Uterus (tissue), 4 donors: Measurements from ENCODE around the gene NOP14. TPM values are rescaled to one million over a fixed set of nuclear protein-coding genes. Genes with fewer than 3 reads are reported as not detected.
"Not testable (repeated sequence)": the region's sequence is repeated elsewhere in the genome, so short reads cannot be mapped to it uniquely, and the experiment has no call there.

Experiments used
- DNase-seq, 2 donors: peaks; one replicate each; pipeline ENCODE4 v3.0.0-alpha.2; 2019 to 2020
- H3K27ac ChIP-seq, 2 donors: fragments of 200-600 bp; sonication (generic); 1 replicate in 1 of 2; 2 replicates in 1 of 2; pipeline ENCODE4 v1.5.1; 2016 to 2018
- H3K27me3 ChIP-seq, 2 donors: fragments of 200-600 bp; sonication (generic); one replicate each; pipeline ENCODE4 v1.5.1; 2018 to 2019; ENCODE audit warnings: control low read depth in 1 of 2
- H3K36me3 ChIP-seq, 2 donors: fragments of 200-600 bp; sonication (generic); one replicate each; pipeline ENCODE4 v1.5.1; 2019; ENCODE audit warnings: control low read depth in 1 of 2
- H3K4me1 ChIP-seq, 2 donors: fragments of 200-600 bp; sonication (generic); one replicate each; pipeline ENCODE4 v1.5.1; 2018 to 2019; ENCODE audit warnings: control low read depth in 1 of 2
- H3K4me3 ChIP-seq, 2 donors: fragments of 200-600 bp; sonication (generic); 1 replicate in 1 of 2; 2 replicates in 1 of 2; pipeline ENCODE4 v1.5.1; 2018 to 2019; ENCODE audit warnings: mild to moderate bottlenecking in 1 of 2
- H3K9me3 ChIP-seq, 2 donors: fragments of 200-600 bp; sonication (generic); one replicate each; pipeline ENCODE4 v1.5.1; 2019; ENCODE audit warnings: control low read depth in 1 of 2
- POLR2A ChIP-seq, 2 donors: fragments of 450-650 bp; IDR thresholded peaks; one replicate each; pipeline ENCODE4 v1.6.1; 2016; ENCODE audit warnings: antibody characterized with exemption in 2 of 2, mild to moderate bottlenecking in 1 of 2, moderate library complexity in 1 of 2
- intact Hi-C: fragments of 100-400 bp; cut with DNase I; formaldehyde crosslinking; loops from one replicate; pipeline ENCODE4 v1.15.1; 2023; ENCODE audit warnings: low total_unique reads
- total RNA-seq, 4 donors: library from RNA; depleted of rRNA in 3 of 4; stranded (reverse); fragments of >200 nt in 3 of 4; gene quantifications; one replicate each; pipeline versions ENCODE4 v1.1.0 to v1.2.4, GENCODE V29; 2014 to 2023
- TF ChIP-seq, protein P1 (sequence below), 4 experiments: fragments of 200-600 bp in 2 of 4; fragments of 450-650 bp in 2 of 4; sonication (generic) in 2 of 4; IDR thresholded peaks; one replicate each; pipeline ENCODE4 v1.5.1; 2016 to 2019; ENCODE audit warnings: antibody characterized with exemption in 4 of 4, mild to moderate bottlenecking in 2 of 4, moderate library complexity in 1 of 4
- donor health status: DM: yes; HTN: yes; CAD: no.

NOP14 gene
- total RNA-seq, 4 donors from 2014 or later = 2.0 to 22.5 (median 13.0) TPM

DNA sequence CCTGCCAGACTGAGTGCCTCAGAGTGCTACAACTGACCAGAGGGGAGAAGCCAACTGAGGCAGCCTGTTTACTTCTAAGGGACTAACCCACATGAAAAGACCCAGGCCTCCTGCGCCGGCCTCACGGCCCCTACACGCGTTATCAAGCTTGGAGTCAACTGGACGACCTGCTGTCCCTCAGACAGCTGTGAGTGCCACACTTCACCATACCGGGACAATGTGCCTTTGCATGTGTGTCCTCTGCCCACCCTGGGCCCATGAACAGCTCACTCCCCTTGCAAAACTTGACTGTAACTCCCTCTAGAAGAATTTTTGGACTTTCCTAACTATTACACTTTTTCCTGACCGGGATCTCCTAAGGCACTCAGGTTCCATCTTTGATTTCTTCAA is 1.8 kb downstream of the NOP14 start:
- Histone ChIP-seq H3K27ac (no peak overlapping the region), H3K4me3 (no peak overlapping the region), H3K27me3 (no peaks in the 10 kb centered on the region), H3K36me3 (no peaks in the 10 kb centered on the region), H3K4me1 (peaks cover 0 to 6% of the 10 kb centered on the region in 2 donors), H3K9me3 (no peaks in the 10 kb centered on the region)
- intact Hi-C loops = no loop called here
- no peak for DNase-seq
- no peak for TF ChIP-seq POLR2A (IDR thresholded peaks at IDR 0.05)
- TF ChIP-seq, protein P1, sequence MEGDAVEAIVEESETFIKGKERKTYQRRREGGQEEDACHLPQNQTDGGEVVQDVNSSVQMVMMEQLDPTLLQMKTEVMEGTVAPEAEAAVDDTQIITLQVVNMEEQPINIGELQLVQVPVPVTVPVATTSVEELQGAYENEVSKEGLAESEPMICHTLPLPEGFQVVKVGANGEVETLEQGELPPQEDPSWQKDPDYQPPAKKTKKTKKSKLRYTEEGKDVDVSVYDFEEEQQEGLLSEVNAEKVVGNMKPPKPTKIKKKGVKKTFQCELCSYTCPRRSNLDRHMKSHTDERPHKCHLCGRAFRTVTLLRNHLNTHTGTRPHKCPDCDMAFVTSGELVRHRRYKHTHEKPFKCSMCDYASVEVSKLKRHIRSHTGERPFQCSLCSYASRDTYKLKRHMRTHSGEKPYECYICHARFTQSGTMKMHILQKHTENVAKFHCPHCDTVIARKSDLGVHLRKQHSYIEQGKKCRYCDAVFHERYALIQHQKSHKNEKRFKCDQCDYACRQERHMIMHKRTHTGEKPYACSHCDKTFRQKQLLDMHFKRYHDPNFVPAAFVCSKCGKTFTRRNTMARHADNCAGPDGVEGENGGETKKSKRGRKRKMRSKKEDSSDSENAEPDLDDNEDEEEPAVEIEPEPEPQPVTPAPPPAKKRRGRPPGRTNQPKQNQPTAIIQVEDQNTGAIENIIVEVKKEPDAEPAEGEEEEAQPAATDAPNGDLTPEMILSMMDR (IDR thresholded peaks at IDR 0.05) = no peak

DNA sequence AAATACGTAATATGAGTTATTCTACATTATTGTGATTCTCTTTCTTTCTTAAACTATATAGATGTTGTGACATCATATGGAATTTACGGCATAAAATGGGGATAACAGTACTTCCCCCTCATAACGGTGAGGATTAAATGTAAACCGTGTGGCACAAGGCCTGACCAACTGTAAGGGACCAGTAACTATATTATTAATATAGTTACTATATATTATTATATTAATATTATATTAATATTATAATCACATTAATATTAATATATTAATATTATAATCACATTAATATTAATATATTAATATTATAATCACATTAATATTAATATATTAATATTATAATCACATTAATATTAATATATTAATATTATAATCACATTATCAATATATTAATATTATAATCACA is 2.8 kb downstream of the NOP14 start:
- H3K4me1 ChIP-seq, H3K4me3 ChIP-seq, H3K27ac ChIP-seq, intact Hi-C loops, H3K36me3 ChIP-seq, H3K9me3 ChIP-seq, H3K27me3 ChIP-seq, DNase-seq: not testable (repeated sequence)

DNA sequence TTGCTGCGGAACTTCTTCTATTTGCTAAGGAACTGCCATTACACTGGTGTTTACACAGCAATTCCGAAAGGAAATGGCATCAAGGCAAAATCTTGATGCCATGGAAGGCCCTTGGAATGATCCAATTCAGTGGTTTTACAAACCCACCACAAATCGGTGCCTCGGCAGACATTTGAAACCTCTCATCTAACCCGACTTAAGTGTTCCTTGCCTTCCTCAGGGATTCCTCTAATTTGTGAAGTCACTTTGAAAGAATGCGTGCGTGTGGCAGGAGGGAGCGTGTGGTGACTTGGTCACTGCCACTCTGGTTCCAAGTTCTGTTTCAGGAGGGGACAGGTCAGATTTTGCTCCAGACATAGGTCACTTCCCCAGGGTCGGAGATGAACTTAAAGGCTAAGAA is 4.8 kb downstream of the NOP14 start:
- no peak for DNase-seq
- no peaks in the 10 kb centered on the region for H3K9me3 ChIP-seq
- H3K4me3 ChIP-seq = no peak overlapping the region
- intact Hi-C loops = no loop called here
- H3K27me3 ChIP-seq = no peaks in the 10 kb centered on the region
- H3K36me3 ChIP-seq = no peaks in the 10 kb centered on the region
- H3K4me1 ChIP-seq = peaks cover 0 to 6% of the 10 kb centered on the region in 2 donors
- no peak for TF ChIP-seq POLR2A (IDR thresholded peaks at IDR 0.05)
- TF ChIP-seq, protein P1 (IDR thresholded peaks at IDR 0.05) = no peak
- H3K27ac ChIP-seq = no peak overlapping the region

DNA sequence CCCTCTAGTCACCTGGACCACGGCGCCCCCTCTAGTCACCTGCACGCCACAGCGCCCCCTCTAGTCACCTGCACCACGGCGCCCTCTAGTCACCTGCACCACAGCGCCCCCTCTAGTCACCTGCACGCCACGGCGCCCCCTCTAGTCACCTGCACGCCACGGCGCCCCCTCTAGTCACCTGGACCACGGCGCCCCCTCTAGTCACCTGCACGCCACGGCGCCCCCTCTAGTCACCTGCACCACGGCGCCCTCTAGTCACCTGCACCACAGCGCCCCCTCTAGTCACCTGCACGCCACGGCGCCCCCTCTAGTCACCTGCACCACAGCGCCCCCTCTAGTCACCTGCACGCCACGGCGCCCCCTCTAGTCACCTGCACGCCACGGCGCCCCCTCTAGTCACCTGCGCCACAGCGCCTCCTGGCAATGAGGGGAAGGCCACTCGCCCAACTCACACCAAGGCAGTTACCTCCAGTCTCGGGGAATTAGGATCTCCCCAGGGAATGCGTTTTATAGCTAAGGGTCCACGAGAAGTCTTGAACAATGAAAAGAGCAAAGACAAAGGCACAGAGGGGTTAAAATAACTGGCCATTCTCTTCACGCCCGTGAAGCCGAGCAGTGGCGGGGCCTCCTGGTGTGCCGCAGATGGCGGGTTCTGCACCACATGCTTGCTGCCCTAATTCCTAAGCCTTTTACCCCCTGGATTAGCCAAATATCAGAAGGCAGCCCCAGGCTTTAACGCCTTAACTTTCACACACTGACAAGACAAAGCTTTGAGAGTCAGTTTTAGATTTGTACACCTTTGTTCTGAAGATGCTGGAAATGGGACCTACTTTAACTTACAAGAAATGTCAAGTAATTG is 7.8 kb downstream of the NOP14 start:
- H3K4me1 ChIP-seq, H3K36me3 ChIP-seq, intact Hi-C loops, H3K27ac ChIP-seq, H3K9me3 ChIP-seq, DNase-seq, H3K4me3 ChIP-seq, H3K27me3 ChIP-seq: not testable (repeated sequence)

DNA sequence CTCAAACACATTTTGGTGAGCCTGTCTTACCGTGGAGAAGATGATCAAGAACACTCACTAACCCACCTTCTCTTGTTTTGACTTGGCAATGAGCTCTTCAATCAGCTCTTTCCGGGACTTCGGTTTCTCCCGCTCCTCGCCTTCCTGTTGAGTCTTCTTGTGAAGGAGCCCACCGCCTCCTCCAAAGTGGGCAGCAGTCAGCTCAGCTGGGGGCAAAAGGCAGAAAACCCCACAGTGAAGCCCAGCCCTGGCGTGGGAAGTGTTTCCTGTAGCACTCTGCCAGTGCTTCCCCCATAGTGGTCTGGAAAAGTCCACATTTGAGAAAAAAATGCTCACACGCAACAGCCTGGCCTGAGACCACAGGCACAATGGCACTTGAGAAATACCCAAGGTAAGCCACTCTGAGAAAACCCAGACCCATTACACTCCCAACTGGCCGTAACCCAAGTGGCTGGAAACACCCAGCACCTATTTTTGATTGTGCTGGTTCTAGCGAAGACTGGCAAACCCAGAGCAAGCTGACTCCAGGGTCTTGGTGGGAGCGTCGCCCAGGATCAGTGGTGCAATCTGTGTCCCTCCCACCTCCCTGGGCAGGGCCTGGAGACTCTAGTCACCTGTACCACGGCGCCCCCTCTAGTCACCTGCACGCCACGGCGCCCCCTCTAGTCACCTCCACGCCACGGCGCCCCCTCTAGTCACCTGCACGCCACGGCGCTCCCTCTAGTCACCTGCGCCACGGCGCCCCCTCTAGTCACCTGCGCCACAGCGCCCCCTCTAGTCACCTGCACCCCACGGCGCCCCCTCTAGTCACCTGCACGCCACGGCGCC is 8.6 kb downstream of the NOP14 start:
- no peaks in the 10 kb centered on the region for H3K9me3 ChIP-seq
- H3K4me3 ChIP-seq = no peak overlapping the region
- DNase-seq = no peak
- no peaks in the 10 kb centered on the region for H3K4me1 ChIP-seq
- no peak for TF ChIP-seq POLR2A (IDR thresholded peaks at IDR 0.05)
- TF ChIP-seq, protein P1 (IDR thresholded peaks at IDR 0.05) = no peak
- H3K36me3 ChIP-seq = no peaks in the 10 kb centered on the region
- H3K27ac ChIP-seq = no peak overlapping the region
- intact Hi-C loops = no loop called here
- H3K27me3 ChIP-seq = no peaks in the 10 kb centered on the region

DNA sequence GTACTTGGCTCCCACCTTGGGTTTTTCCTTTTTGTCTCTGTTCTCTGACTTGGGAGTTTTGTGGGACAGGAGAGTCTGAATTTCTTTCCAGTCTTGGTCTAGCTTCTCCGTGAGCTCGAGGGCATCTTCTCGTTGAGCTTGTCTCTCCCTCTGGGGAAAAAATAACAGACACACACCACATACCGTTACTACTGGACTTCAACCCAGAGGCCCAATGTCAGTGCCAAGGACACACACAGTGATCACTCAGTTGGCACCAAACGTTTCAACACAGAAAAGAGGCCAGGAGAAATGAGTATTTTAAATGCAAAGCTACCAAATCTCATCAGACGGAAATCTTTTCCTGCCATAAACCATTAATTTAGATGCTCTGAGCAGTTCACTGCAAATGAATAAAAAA is 9.7 kb downstream of the NOP14 start:
- intact Hi-C loops = no loop called here

More for the DNA sequence above, 9.7 kb downstream of the NOP14 start:
- Histone ChIP-seq H3K9me3 (no peaks in the 10 kb centered on the region), H3K36me3 (no peaks in the 10 kb centered on the region), H3K27ac (no peak overlapping the region), H3K4me3 (no peak overlapping the region), H3K27me3 (no peaks in the 10 kb centered on the region), H3K4me1 (no peaks in the 10 kb centered on the region)
- DNase-seq = no peak
- TF ChIP-seq POLR2A (IDR thresholded peaks at IDR 0.05) = no peak
- TF ChIP-seq, protein P1 (IDR thresholded peaks at IDR 0.05) = no peak
